BLaER1 (cell line): ENCODE results near the gene STX10.

ENCODE experiments used
- H3K27ac ChIP-seq: shearing (Covaris generic); formaldehyde crosslinking; 2 replicates; pipeline ENCODE4 v1.8.1; 2022
- H3K27me3 ChIP-seq: shearing (Covaris generic); formaldehyde crosslinking; 2 replicates; pipeline ENCODE4 v1.8.1; 2022
- H3K36me3 ChIP-seq: shearing (Covaris generic); formaldehyde crosslinking; 2 replicates; pipeline ENCODE4 v1.8.1; 2022
- H3K4me1 ChIP-seq: shearing (Covaris generic); formaldehyde crosslinking; 2 replicates; pipeline ENCODE4 v1.8.1; 2022
- H3K4me2 ChIP-seq: shearing (Covaris generic); formaldehyde crosslinking; 2 replicates; pipeline ENCODE4 v1.8.1; 2022
- H3K4me3 ChIP-seq: shearing (Covaris generic); formaldehyde crosslinking; 2 replicates; pipeline ENCODE4 v1.8.1; 2022
- H3K9ac ChIP-seq: shearing (Covaris generic); formaldehyde crosslinking; 2 replicates; pipeline ENCODE4 v1.8.1; 2022
- H3K9me3 ChIP-seq: shearing (Covaris generic); formaldehyde crosslinking; 2 replicates; pipeline ENCODE4 v1.8.1; 2022
- H4K20me1 ChIP-seq: shearing (Covaris generic); formaldehyde crosslinking; 2 replicates; pipeline ENCODE4 v1.8.1; 2022
- Cebpa-rat ChIP-seq: shearing (Covaris generic); IDR thresholded peaks from 2 replicates; pipeline ENCODE4 v1.8.1; 2022

The STX10 gene

GRCh38 chr19:13115936-13116281 lies 34.3 kb downstream of the STX10 start:
- Histone ChIP-seq H3K4me1 (peaks cover 48% of the 10 kb centered on the region), H3K27me3 (no peaks in the 10 kb centered on the region), H3K27ac (peak overlapping the region; percentile 83), H3K9ac (peak overlapping the region; percentile 91), H4K20me1 (peaks cover 20% of the 10 kb centered on the region), H3K4me3 (peak overlapping the region; percentile 100), H3K4me2 (peak overlapping the region; percentile 96), H3K9me3 (no peaks in the 10 kb centered on the region), H3K36me3 (peaks cover 46% of the 10 kb centered on the region)
- no peak for TF ChIP-seq Cebpa-rat

- Histone ChIP-seq H3K4me2 (no peak overlapping the region), H3K36me3 (peaks cover 73% of the 10 kb centered on the region), H3K4me3 (no peak overlapping the region), H3K4me1 (peaks cover 27% of the 10 kb centered on the region), H3K9me3 (no peaks in the 10 kb centered on the region), H4K20me1 (no peaks in the 10 kb centered on the region; the same call in 1 of the 2 replicates), H3K9ac (no peak overlapping the region), H3K27ac (no peak overlapping the region), H3K27me3 (no peaks in the 10 kb centered on the region)
- TF ChIP-seq Cebpa-rat, result no peak
Measured at GRCh38 chr19:13112555-13112954, 37.6 kb downstream of the STX10 start.

DNA sequence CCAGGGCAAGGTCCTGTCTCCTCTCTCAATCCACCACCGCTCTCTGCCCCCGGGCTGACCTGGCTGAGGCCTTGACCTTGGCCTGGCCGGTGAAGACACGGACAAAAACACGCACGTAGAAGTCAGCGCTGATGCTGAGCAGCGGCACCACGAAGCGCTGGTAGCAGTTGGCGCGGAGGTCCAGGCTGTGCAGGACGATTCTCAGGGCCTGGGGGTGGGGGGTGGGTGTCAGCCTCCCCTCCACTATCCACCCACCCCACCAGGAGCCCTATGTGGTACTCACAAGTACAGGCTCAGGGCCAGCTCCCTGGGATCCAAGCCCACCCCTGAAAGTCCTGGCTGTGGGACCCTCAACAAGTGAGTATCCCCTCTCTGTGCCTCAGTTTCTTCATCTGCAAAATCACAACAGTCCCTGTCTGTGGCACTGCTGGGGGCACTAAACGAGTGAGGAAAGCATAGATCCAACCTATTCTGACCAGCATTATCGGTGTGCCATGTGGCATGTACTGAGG lies 40.0 kb downstream of the STX10 start:
- no peak overlapping the region for H3K4me3 ChIP-seq
- H3K4me1 ChIP-seq, result peaks cover 30% of the 10 kb centered on the region
- peaks cover 76% of the 10 kb centered on the region for H3K36me3 ChIP-seq
- no peak for TF ChIP-seq Cebpa-rat
- no peak overlapping the region for H3K27ac ChIP-seq
- no peak overlapping the region for H3K9ac ChIP-seq
- H3K9me3 ChIP-seq, result no peaks in the 10 kb centered on the region
- H3K27me3 ChIP-seq, result no peaks in the 10 kb centered on the region
- no peak overlapping the region for H3K4me2 ChIP-seq
- no peaks in the 10 kb centered on the region for H4K20me1 ChIP-seq

GRCh38 chr19:13109361-13110098 lies 40.6 kb downstream of the STX10 start:
- Histone ChIP-seq H4K20me1 (no peaks in the 10 kb centered on the region), H3K27ac (no peak overlapping the region), H3K27me3 (no peaks in the 10 kb centered on the region), H3K9ac (no peak overlapping the region), H3K4me2 (no peak overlapping the region), H3K4me3 (no peak overlapping the region), H3K9me3 (no peaks in the 10 kb centered on the region), H3K4me1 (peaks cover 29% of the 10 kb centered on the region), H3K36me3 (peaks cover 70% of the 10 kb centered on the region)
- TF ChIP-seq Cebpa-rat, result no peak

GRCh38 chr19:13104848-13105711 lies 45.1 kb downstream of the STX10 start:
- Histone ChIP-seq H3K36me3 (peaks cover 34% of the 10 kb centered on the region), H3K9ac (peak overlapping the region; percentile 87), H3K9me3 (no peaks in the 10 kb centered on the region), H3K4me1 (peaks cover 64% of the 10 kb centered on the region), H3K27ac (peak overlapping the region; percentile 98), H3K4me3 (peak overlapping the region; percentile 67), H4K20me1 (peaks cover 21% of the 10 kb centered on the region), H3K4me2 (peak overlapping the region; percentile 99), H3K27me3 (no peaks in the 10 kb centered on the region)
- TF ChIP-seq Cebpa-rat, result no peak

DNA sequence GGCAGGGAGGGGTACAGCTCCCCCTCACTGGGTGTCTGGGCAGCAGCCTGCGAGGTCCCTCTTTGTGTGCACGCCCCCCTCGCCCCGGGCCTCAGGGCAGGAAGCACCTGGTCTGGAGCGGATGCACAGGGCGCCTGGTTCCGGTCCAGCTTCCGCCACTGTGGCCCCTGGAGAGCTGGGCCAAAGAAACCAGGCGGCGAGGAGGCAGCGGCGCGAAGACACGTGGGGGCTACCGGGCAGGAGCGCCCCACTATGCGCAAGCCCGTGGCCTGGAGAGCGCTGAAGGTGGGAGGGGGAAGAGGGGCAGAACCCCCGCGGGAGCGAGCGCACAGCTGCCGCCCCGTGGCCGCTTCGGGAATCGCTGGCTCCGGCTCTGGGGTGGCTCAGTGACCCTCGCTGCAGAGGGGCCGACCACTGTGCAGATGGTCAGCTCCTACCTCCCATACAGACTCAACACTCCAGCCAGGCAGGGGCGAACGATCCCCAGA lies 45.8 kb downstream of the STX10 start:
- Histone ChIP-seq H3K4me1 (peaks cover 70% of the 10 kb centered on the region), H3K27me3 (no peaks in the 10 kb centered on the region), H3K9ac (peak overlapping the region; percentile 96), H4K20me1 (peaks cover 28% of the 10 kb centered on the region), H3K4me3 (peak overlapping the region; percentile 89), H3K4me2 (peak overlapping the region; percentile 99), H3K9me3 (no peaks in the 10 kb centered on the region), H3K36me3 (peaks cover 32% of the 10 kb centered on the region), H3K27ac (peak overlapping the region; percentile 98)
- TF ChIP-seq Cebpa-rat, result no peak

DNA sequence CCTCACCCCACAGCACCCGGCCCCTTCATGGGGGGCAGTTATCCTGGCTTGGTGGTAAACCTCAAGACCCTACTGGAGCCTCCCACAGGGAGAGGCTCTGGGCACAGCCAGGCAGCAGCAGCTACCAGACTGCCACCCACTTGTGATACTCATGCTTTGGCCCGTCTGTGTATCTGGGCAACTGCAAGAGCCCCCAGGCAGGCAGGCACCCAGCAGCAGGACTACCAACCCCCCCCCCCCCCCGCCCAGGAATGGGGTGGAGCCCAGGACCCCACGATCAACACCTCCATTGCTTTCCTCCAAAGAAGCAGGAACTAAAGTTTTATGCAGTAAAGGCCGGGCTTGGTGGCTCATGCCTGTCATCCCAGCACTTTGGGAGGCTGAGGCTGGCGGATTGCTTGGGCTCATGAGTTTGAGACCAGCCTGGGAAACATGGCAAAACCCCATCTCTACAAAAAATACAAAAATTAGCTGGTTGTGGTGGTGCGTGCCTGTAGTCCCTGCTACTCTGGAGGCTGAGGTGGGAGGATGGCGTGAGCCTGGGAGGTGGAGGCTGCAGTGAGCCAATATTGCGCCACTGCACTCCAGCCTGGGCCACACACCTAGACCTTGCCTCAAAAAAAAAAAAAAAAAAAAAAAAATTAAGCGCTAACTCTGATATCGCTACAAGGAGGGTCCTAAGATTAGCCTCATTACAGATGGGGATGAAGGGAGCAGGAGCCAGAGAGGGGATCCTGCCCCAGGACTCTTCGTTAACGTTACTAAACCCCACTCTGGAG lies 46.4 kb downstream of the STX10 start:
- Histone ChIP-seq H3K36me3 (peaks cover 30% of the 10 kb centered on the region), H3K4me3 (peak overlapping the region; percentile 89), H3K4me2 (peak overlapping the region; percentile 99), H3K27ac (peak overlapping the region; percentile 98), H3K27me3 (peaks cover 5% of the 10 kb centered on the region; the same call in 1 of the 2 replicates), H3K9ac (peak overlapping the region; percentile 96), H3K9me3 (no peaks in the 10 kb centered on the region), H4K20me1 (peaks cover 33% of the 10 kb centered on the region), H3K4me1 (peaks cover 77% of the 10 kb centered on the region)
- peak; percentile 77 for TF ChIP-seq Cebpa-rat

GRCh38 chr19:13102666-13103580 lies 47.3 kb downstream of the STX10 start, which contains the start of gene LYL1:
LYL1 (minus strand) TSS chr19:13102858; CDS start chr19:13101171, 1,687 bp downstream.
- Histone ChIP-seq H3K4me3 (peak within 1 kb of the TSS; percentile 89), H3K4me1 (peaks cover 79% of the 10 kb centered on the region), H3K27ac (peak within 1 kb of the TSS; percentile 98), H3K4me2 (peak within 1 kb of the TSS; percentile 99), H3K9me3 (no peaks in the 10 kb centered on the region), H3K27me3 (peaks cover 11% of the 10 kb centered on the region; the same call in 1 of the 2 replicates), H3K36me3 (peaks cover 22% of the 10 kb centered on the region), H3K9ac (peak within 1 kb of the TSS; percentile 96), H4K20me1 (peaks cover 36% of the 10 kb centered on the region)
- TF ChIP-seq Cebpa-rat, result no peak
